ENCODE results near the gene SETD5.

The SETD5 gene

DNA sequence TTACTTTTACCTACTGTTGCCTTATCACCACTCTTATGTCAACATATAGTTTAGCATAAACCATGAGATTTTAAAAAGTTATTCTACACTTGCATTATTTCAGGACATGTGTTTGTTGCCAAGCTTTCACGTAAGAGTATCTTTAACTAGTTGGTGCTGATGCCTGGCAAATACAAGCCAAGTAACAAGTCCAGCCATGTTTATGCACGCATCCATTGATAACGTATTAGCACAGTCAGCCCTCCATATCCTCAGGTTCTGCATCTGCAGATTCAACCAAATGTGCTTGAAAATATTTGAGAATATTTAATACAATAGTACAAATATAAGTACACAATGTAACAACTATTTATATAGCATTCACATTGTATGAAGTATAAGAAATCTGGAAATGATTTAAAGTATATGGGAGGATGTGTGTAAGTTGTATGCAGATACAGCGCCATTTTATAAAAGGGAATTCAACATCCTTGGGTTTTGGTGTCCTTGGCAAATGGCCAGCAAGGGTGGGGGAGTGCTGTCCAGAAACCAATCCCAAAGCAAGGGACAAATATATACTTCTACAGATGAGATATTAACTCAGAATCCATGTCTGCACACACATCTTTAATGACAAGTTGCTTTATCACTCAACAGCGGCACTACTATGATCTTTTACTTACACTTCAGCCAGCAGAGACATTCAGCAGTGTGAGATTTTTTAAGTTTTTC is 8.7 kb upstream of the SETD5 start:
- no peak overlapping the region for H3K4me3 ChIP-seq (ENCODE audit: low read depth, low read length)
- TF ChIP-seq, protein P1, sequence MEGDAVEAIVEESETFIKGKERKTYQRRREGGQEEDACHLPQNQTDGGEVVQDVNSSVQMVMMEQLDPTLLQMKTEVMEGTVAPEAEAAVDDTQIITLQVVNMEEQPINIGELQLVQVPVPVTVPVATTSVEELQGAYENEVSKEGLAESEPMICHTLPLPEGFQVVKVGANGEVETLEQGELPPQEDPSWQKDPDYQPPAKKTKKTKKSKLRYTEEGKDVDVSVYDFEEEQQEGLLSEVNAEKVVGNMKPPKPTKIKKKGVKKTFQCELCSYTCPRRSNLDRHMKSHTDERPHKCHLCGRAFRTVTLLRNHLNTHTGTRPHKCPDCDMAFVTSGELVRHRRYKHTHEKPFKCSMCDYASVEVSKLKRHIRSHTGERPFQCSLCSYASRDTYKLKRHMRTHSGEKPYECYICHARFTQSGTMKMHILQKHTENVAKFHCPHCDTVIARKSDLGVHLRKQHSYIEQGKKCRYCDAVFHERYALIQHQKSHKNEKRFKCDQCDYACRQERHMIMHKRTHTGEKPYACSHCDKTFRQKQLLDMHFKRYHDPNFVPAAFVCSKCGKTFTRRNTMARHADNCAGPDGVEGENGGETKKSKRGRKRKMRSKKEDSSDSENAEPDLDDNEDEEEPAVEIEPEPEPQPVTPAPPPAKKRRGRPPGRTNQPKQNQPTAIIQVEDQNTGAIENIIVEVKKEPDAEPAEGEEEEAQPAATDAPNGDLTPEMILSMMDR (IDR thresholded peaks at IDR 0.05; ENCODE audit: insufficient read depth, low read depth, low read length, missing control alignments), result no peak
- no peak for DNase-seq (ENCODE audit: low read depth)

DNA sequence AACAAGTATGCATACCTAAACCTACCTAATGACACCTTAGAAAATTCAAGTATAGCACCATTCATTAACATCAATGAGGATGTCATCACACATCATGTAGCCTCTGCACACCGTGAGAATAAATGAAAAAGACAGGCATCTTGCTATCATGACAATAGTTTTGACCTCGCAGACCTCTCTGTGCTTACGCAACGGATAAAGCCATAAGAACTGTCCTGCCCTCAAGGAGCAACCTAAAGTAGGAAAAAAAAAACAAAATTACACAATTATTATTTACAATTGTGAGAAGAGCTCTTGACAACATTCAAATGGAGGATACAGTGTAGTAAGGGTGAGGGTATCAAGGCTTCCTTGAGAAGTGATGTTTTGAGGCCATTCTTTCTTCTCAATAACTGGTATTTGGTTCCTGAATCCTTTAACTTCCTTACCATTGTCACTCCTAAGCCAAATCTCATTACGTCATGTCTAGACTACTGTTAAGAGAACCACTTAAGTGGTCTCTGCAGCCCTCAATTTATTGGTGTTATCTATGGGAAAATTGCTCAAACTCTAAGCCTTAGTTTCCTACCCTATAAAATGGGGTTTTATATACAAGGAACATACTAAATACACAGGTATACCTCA is 7.0 kb upstream of the SETD5 start:
- H3K4me3 ChIP-seq (ENCODE audit: low read depth, low read length), result no peak overlapping the region
- no peak for DNase-seq (ENCODE audit: low read depth)
- TF ChIP-seq, protein P1 (IDR thresholded peaks at IDR 0.05; ENCODE audit: insufficient read depth, low read depth, low read length, missing control alignments), result no peak

DNA sequence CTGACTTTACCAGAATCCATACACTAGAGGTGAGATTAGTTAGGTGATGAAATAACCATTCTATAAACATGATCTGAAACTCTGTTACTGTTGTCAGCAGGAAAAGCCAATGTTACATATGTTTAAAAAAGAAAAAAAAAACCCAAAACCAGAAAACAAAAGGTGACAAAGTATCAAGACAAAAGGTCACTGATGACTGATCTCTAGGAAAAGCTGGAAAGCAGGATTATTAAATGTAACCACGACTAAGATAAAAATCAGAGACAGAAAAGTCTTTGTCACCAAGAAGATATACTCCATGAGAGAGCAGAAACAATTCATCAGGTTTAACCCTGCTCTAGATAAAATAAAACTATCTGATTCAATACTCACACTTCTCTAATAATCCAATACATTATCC is 5.4 kb upstream of the SETD5 start:
- DNase-seq (ENCODE audit: low read depth), result no peak
- TF ChIP-seq, protein P1 (IDR thresholded peaks at IDR 0.05; ENCODE audit: insufficient read depth, low read depth, low read length, missing control alignments), result no peak
- no peak overlapping the region for H3K4me3 ChIP-seq (ENCODE audit: low read depth, low read length)

DNA sequence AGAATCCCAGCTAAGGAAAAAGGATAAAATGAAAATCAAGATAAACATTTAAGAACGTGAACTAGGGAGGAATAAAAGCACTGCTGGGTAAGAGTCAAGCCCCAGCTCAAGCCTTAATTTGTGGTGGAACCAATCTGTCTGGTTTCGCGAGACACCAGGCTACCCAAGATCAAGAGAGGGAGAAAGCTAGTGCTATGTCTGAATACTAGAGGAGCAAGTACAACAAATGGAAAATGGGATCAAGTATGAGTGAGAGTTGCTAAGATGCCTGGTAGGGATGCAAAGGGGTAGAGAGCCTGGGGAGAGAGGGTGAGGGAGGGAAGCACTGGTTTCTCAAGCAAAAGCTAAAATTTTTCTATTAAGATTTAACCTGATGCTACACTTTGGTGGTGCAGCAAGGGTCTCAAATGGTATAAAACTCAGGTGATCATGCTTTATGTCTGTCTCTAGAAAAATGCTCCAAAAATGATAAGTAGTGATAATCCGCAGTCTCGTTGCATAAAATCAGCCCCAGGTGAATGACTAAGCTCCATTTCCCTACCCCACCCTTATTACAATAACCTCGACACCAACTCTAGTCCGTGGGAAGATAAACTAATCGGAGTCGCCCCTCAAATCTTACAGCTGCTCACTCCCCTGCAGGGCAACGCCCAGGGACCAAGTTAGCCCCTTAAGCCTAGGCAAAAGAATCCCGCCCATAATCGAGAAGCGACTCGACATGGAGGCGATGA is 1.7 kb upstream of the SETD5 start:
- no peak for DNase-seq (ENCODE audit: low read depth)
- H3K4me3 ChIP-seq (ENCODE audit: low read depth, low read length), result peak overlapping the region; percentile 97
- TF ChIP-seq, protein P1 (IDR thresholded peaks at IDR 0.05; ENCODE audit: insufficient read depth, low read depth, low read length, missing control alignments), result no peak

DNA sequence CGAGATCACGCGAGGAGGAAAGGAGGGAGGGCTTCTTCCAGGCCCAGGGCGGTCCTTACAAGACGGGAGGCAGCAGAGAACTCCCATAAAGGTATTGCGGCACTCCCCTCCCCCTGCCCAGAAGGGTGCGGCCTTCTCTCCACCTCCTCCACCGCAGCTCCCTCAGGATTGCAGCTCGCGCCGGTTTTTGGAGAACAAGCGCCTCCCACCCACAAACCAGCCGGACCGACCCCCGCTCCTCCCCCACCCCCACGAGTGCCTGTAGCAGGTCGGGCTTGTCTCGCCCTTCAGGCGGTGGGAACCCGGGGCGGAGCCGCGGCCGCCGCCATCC is 1.1 kb upstream of the SETD5 start:
- peak; percentile 93 for DNase-seq (ENCODE audit: low read depth)
- TF ChIP-seq, protein P1 (IDR thresholded peaks at IDR 0.05; ENCODE audit: insufficient read depth, low read depth, low read length, missing control alignments), result no peak
- H3K4me3 ChIP-seq (ENCODE audit: low read depth, low read length), result peak overlapping the region; percentile 97

DNA sequence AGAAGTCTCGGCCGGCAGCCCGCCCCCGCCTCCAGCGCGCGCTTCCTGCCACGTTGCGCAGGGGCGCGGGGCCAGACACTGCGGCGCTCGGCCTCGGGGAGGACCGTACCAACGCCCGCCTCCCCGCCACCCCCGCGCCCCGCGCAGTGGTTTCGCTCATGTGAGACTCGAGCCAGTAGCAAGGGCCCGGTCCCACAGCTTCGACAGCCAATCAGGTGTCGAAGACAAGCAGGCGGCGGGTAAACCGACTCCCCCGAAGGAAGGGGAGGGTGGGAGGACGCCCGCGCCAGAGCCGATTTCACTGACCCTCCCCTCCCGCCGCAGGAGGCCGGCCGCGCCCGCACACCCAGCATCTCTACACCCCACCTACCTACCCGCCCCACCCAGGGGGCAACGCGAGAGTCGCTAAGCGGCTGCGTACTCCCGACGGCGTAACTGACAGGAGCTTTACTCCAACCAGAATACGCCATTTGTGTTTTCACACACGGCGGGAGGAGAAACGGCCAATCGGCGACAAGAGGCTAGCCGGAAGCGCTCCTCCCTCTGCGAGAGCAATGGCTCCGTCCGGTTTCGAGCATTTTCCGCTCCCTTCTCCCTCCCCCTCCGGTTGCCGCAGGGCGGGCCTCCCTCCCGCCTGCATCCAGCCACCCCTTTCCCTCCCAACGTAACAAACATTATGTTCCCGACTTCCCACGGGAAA is 633 bp upstream of the SETD5 start:
- TF ChIP-seq, protein P1 (IDR thresholded peaks at IDR 0.05; ENCODE audit: insufficient read depth, low read depth, low read length, missing control alignments), result no peak
- peak overlapping the region; percentile 97 for H3K4me3 ChIP-seq (ENCODE audit: low read depth, low read length)

More for the DNA sequence above, 633 bp upstream of the SETD5 start:
- DNase-seq (ENCODE audit: low read depth), result peak; percentile 100
